IMR-90 (cell line): ENCODE results near the gene ELFN2. TPM values are rescaled to one million over a fixed set of nuclear protein-coding genes. Genes with fewer than 3 reads are reported as not detected.
A peak's percentile ranks its signal among the peaks of the same experiment; 100 is the strongest.

Experiments used
- ATAC-seq: fragments of 200-7000 bp; cut with Tn5 transposase; 2 replicates; pipeline ENCODE4 v1.9.1; 2020; ENCODE audit warnings: low read depth, mild to moderate bottlenecking, moderate library complexity
- BruUV-seq: library from RNA; stranded (reverse); fragments of 400-500 nt; replicated peaks from 2 replicates; lab custom pipeline; 2021; lab: Mats Ljungman, UMichigan
- CTCF ChIA-PET: fragments of 300-600 bp; formaldehyde crosslinking; extraction: SDS; loops from one replicate; lab custom pipeline; 2021; ENCODE audit warnings: antibody characterized with exemption; lab: Yijun Ruan, JAX
- POLR2A ChIA-PET: fragments of 300-600 bp; sonication (Branson Sonifier 250); formaldehyde crosslinking; loops from one replicate; lab custom pipeline; 2022; ENCODE audit warnings: antibody characterized with exemption; ENCODE audit not compliant: unreplicated experiment; lab: Charles Lee
- DNase-seq: peaks from one replicate; pipeline ENCODE4 v3.0.0; 2013
- H2AFZ ChIP-seq: replicated peaks from 2 replicates; pipeline ENCODE3; 2013; ENCODE audit warnings: low read length, mild to moderate bottlenecking; ENCODE audit not compliant: poor library complexity
- H2AK5ac ChIP-seq: 2 replicates; pipeline ENCODE4 v1.6.1; 2013; ENCODE audit warnings: low read depth, low read length, inconsistent platforms
- H2AK9ac ChIP-seq: replicated peaks from 2 replicates; pipeline ENCODE3; 2013; ENCODE audit warnings: mild to moderate bottlenecking, low read depth, low read length, moderate library complexity; ENCODE audit not compliant: poor library complexity
- H2BK120ac ChIP-seq: 2 replicates; pipeline ENCODE4 v1.6.1; 2013; ENCODE audit warnings: low read depth, low read length, inconsistent platforms
- H2BK15ac ChIP-seq: 3 replicates; pipeline ENCODE4 v1.6.1; 2013; ENCODE audit warnings: low read depth, low read length, inconsistent platforms
- H2BK20ac ChIP-seq: 2 replicates; pipeline ENCODE4 v1.6.1; 2013; ENCODE audit warnings: low read depth, mild to moderate bottlenecking, inconsistent platforms, low read length, moderate library complexity
- H2BK5ac ChIP-seq: 2 replicates; pipeline ENCODE4 v1.6.1; 2013; ENCODE audit warnings: mild to moderate bottlenecking, low read depth, low read length, inconsistent platforms; ENCODE audit not compliant: poor library complexity, severe bottlenecking
- H3K14ac ChIP-seq: replicated peaks from 2 replicates; pipeline ENCODE4 v1.6.1; 2013; ENCODE audit warnings: low read depth, low read length, inconsistent platforms
- H3K18ac ChIP-seq: 2 replicates; pipeline ENCODE4 v1.6.1; 2013; ENCODE audit warnings: low read depth, low read length, control low read depth
- H3K23ac ChIP-seq: 2 replicates; pipeline ENCODE4 v1.6.1; 2013; ENCODE audit warnings: low read depth, low read length, inconsistent platforms
- H3K27ac ChIP-seq: 2 replicates; pipeline ENCODE4 v1.5.1; 2013; ENCODE audit warnings: mild to moderate bottlenecking, control low read depth, low read length; ENCODE audit not compliant: insufficient read depth
- H3K27me3 ChIP-seq: 2 replicates; pipeline ENCODE4 v1.6.1; 2013; ENCODE audit warnings: low read length; ENCODE audit not compliant: control insufficient read depth, insufficient read depth
- H3K36me3 ChIP-seq: 2 replicates; pipeline ENCODE4 v1.6.1; 2013; ENCODE audit warnings: low read length, mixed read lengths; ENCODE audit not compliant: control insufficient read depth, insufficient read depth
- H3K4ac ChIP-seq: 2 replicates; pipeline ENCODE4 v1.6.1; 2013; ENCODE audit warnings: low read depth, low read length, inconsistent platforms
- H3K4me1 ChIP-seq: 2 replicates; pipeline ENCODE4 v1.6.1; 2013; ENCODE audit warnings: low read length, mixed read lengths; ENCODE audit not compliant: control insufficient read depth, insufficient read depth
- H3K4me2 ChIP-seq: 2 replicates; pipeline ENCODE4 v1.6.1; 2013; ENCODE audit warnings: low read depth, mild to moderate bottlenecking, control low read depth, low read length, moderate library complexity
- H3K4me3 ChIP-seq: 2 replicates; pipeline ENCODE4 v1.5.1; 2013; ENCODE audit warnings: low read depth, mild to moderate bottlenecking, control low read depth, low read length, moderate library complexity; ENCODE audit not compliant: insufficient read depth
- H3K56ac ChIP-seq: 2 replicates; pipeline ENCODE4 v1.6.1; 2013; ENCODE audit warnings: low read length, inconsistent platforms; ENCODE audit not compliant: insufficient read depth; ENCODE audit errors: extremely low read depth
- H3K79me1 ChIP-seq, 2 experiments: 2 replicates each; pipeline ENCODE4 v1.6.1; 2013; ENCODE audit warnings: low read length in 2 of 2, inconsistent platforms in 1 of 2, low read depth in 1 of 2
- H3K9ac ChIP-seq: 2 replicates; pipeline ENCODE4 v1.6.1; 2013; ENCODE audit warnings: low read depth, low read length, control low read depth
- H3K9me1 ChIP-seq: 2 replicates; pipeline ENCODE4 v1.6.1; 2013; ENCODE audit warnings: low read length, inconsistent platforms; ENCODE audit not compliant: insufficient read depth
- H3K9me3 ChIP-seq: 2 replicates; pipeline ENCODE4 v1.6.1; 2013; ENCODE audit warnings: low read length; ENCODE audit not compliant: control insufficient read depth, insufficient read depth
- H4K20me1 ChIP-seq: 2 replicates; pipeline ENCODE4 v1.6.1; 2013; ENCODE audit warnings: low read length, inconsistent platforms; ENCODE audit not compliant: insufficient read depth
- H4K5ac ChIP-seq: 2 replicates; pipeline ENCODE4 v1.6.1; 2013; ENCODE audit warnings: mild to moderate bottlenecking, low read depth, low read length, control low read depth
- H4K8ac ChIP-seq, 2 experiments: 2 replicates each; pipeline ENCODE4 v1.6.1; 2013; ENCODE audit warnings: low read depth in 2 of 2, low read length in 2 of 2, control low read depth in 1 of 2, inconsistent platforms in 1 of 2
- H4K91ac ChIP-seq: 2 replicates; pipeline ENCODE4 v1.6.1; 2013; ENCODE audit warnings: low read depth, low read length, inconsistent platforms; ENCODE audit not compliant: insufficient read depth
- CHD1 ChIP-seq: IDR thresholded peaks from 2 replicates; pipeline ENCODE4 v1.6.1; 2012; ENCODE audit warnings: low read depth, low read length, improper control_type of control experiment
- CTCF ChIP-seq: conservative IDR thresholded peaks from 2 replicates; pipeline ENCODE4 v1.5.1; 2012; ENCODE audit warnings: mild to moderate bottlenecking, low read depth, low read length, improper control_type of control experiment
- ELK1 ChIP-seq: fragments of 150-350 bp; IDR thresholded peaks from 2 replicates; pipeline ENCODE4 v1.6.1; 2016; ENCODE audit warnings: low read depth, mild to moderate bottlenecking, low read length, moderate library complexity, borderline replicate concordance
- MAFK ChIP-seq: IDR thresholded peaks from 2 replicates; pipeline ENCODE4 v1.6.1; 2012; ENCODE audit warnings: low read depth, low read length, improper control_type of control experiment
- WGBS, 2 experiments: methylation state at CpG; one replicate each; pipeline versions ENCODE4 v1.1.5 to v1.1.7; 2013; ENCODE audit warnings: missing lambda C conversion rate in 2 of 2; ENCODE audit not compliant: insufficient read length in 1 of 2; ENCODE audit errors: extremely low coverage in 2 of 2; 5-methylcytosine and 5-hydroxymethylcytosine counted together
- dilution Hi-C: fragments of 300-500 bp; cut with HindIII; formaldehyde crosslinking; loops from one replicate; pipeline ENCODE4 v1.14.3; 2018; ENCODE audit warnings: low sequenced_read_pairs; ENCODE audit not compliant: unreplicated experiment
- in situ Hi-C: fragments of 300-500 bp; cut with MboI; formaldehyde crosslinking; loops from 3 replicates; pipeline ENCODE4 v1.14.3; 2019; ENCODE audit warnings: low sequenced_read_pairs, inconsistent platforms, mixed read lengths
- intact Hi-C: fragments of 100-400 bp; cut with micrococcal nuclease; formaldehyde crosslinking; loops from 2 replicates; pipeline ENCODE4 v1.10.0; 2022
- polyA plus RNA-seq, 3 experiments: library from polyadenylated mRNA; depleted of rRNA; stranded (reverse); fragments of >200 nt; gene quantifications; 2 replicates each; pipeline ENCODE4 v1.2.3, GENCODE V29; 2012; ENCODE audit warnings: low replicate concordance in 1 of 3
- total RNA-seq: library from RNA; depleted of rRNA; stranded (reverse); fragments of >200 nt; gene quantifications from 2 replicates; pipeline ENCODE4 v1.2.3, GENCODE V29; 2012

The ELFN2 gene
- total and polyA plus RNA-seq, 2 of the 4 experiments (the other 2 are of a cell fraction), result 0.72 to 5.0 TPM

DNA sequence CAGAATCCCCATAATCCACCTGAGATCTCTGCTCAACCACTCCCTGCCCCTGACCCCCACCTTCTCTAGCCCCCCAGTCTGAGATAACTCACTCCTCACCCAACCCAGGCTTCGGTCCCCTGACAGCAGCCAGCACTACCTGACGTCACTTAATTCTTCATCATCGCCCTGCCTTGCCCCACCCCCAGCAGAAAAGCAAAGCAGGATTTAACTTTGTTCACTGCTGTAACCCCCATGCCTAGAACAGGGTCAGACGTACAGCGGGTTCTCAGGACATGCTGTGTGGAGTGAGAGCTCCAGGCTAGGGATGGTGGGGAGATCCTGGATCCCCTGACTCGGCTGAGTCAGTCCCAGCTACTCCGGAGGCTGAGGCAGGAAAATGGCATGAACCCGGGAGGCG, 45.8 kb downstream of the ELFN2 start:
- no peaks in the 10 kb centered on the region for H3K36me3 ChIP-seq
- BruUV-seq, result no TSS peak
- no peak overlapping the region for H3K23ac ChIP-seq
- no peak overlapping the region for H3K27ac ChIP-seq
- H2BK15ac ChIP-seq, result no peak overlapping the region
- H2AFZ ChIP-seq, result peak overlapping the region; percentile 52
- H3K9me3 ChIP-seq, result no peaks in the 10 kb centered on the region
- H2BK5ac ChIP-seq, result no peak overlapping the region
- dilution Hi-C loops (no loop called here), in situ Hi-C loops (no loop called here), intact Hi-C loops (no loop called here)
- H2BK20ac ChIP-seq, result no peak overlapping the region
- H3K4me3 ChIP-seq, result no peak overlapping the region
- WGBS, 2 experiments, result no CpG with 5 or more reads among the region's 9 CpGs
- peaks cover 15% of the 10 kb centered on the region for H4K20me1 ChIP-seq
- H3K4me2 ChIP-seq, result peak overlapping the region; percentile 57; the same call in 1 of the 2 replicates
- peak overlapping the region; percentile 11; the same call in 1 of the 2 replicates for H2BK120ac ChIP-seq
- H2AK9ac ChIP-seq, result no peak overlapping the region
- ChIA-PET CTCF (no interaction called here), POLR2A (no interaction called here)
- peaks cover 27% of the 10 kb centered on the region for H3K27me3 ChIP-seq
- no peak overlapping the region; the same call in 1 of the 2 replicates for H3K14ac ChIP-seq
- no peak overlapping the region for H2AK5ac ChIP-seq
- peak; percentile 73 for ATAC-seq
- peaks cover 12% of the 10 kb centered on the region for H3K4me1 ChIP-seq
- TF ChIP-seq CTCF, result no peak
- no peak for TF ChIP-seq CHD1
- no peak for TF ChIP-seq MAFK
- TF ChIP-seq ELK1, result no peak
- DNase-seq, result peak; percentile 61
- H3K9me1 ChIP-seq, result no peaks in the 10 kb centered on the region
- H4K5ac ChIP-seq, result no peak overlapping the region
- no peak overlapping the region for H4K8ac ChIP-seq
- H3K9ac ChIP-seq, result no peak overlapping the region
- no peak overlapping the region for H4K91ac ChIP-seq
- no peak overlapping the region for H3K18ac ChIP-seq
- H3K56ac ChIP-seq, result no peak overlapping the region
- no peaks in the 10 kb centered on the region for H3K79me1 ChIP-seq
- peak overlapping the region; percentile 11; the same call in 1 of the 2 replicates for H3K4ac ChIP-seq
